ENCODE data around the gene EDEM1.
"Not testable (repeated sequence)": the region's sequence is repeated elsewhere in the genome, so short reads cannot be mapped to it uniquely, and the experiment has no call there.

EDEM1 gene

DNA sequence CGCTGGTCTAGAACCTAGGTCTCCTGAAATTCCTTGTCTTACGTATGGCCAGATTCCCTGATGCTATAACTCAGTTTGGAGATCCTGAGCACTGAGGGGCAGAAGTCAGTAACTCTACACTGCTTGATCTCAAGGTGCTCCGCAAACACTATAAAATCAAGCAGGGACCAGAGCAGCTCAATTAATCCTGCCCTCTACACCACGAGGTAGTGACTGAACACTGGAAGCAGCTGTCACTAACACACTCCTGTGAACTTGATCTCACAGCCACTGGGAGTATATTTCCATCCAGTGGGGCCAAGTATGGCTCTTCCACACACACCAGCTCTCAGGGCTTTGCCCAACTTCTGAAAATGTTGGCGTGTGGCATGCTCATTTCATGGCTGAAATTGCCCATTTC is 51.0 kb downstream of the EDEM1 start:
- DNase-seq, result no peak

DNA sequence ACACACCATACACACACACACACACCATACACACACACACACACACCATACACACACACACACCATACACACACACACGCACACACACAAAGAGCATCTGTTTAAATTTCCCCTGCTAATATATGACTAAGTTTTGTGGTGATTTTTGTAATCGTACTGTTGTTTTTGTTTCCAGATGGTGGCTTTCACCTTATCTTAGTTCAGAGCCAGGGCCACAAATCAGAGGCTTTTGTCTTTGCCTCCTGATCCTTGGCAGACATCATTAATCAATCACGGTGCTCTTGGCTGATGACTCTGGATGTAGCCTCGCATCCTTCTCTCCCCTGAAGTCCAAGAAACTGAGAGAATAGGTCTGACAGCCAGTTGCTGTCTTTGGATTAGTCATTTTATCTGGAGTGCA is 52.1 kb downstream of the EDEM1 start:
- DNase-seq, result no peak

- DNase-seq, result no peak
Measured at GRCh38 chr3:5240740-5241139, 53.2 kb downstream of the EDEM1 start.

- not testable (repeated sequence) for DNase-seq
Measured at GRCh38 chr3:5242785-5243184, 55.3 kb downstream of the EDEM1 start.

DNA sequence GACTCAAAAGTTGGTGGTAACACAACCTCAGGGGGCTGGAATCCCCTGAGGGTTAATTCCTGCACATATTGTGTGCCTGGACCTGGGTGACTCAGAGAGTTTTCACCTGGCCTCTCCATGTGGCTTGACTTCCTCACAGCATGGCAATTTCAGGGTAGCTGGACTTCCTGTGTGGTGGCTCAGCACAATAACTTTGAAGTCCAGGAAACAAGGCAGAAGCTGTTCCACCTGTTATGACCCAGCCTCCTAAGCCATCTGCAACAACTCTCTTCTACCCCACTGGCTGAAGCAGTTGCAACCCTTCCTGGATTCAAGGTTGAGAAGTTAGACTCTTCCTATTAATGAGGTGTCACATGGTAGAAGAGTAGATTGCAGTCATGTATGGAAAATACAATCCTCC is 58.4 kb downstream of the EDEM1 start:
- no peak for DNase-seq

- DNase-seq, result no peak
Measured at GRCh38 chr3:5248822-5249221, 61.3 kb downstream of the EDEM1 start.

DNA sequence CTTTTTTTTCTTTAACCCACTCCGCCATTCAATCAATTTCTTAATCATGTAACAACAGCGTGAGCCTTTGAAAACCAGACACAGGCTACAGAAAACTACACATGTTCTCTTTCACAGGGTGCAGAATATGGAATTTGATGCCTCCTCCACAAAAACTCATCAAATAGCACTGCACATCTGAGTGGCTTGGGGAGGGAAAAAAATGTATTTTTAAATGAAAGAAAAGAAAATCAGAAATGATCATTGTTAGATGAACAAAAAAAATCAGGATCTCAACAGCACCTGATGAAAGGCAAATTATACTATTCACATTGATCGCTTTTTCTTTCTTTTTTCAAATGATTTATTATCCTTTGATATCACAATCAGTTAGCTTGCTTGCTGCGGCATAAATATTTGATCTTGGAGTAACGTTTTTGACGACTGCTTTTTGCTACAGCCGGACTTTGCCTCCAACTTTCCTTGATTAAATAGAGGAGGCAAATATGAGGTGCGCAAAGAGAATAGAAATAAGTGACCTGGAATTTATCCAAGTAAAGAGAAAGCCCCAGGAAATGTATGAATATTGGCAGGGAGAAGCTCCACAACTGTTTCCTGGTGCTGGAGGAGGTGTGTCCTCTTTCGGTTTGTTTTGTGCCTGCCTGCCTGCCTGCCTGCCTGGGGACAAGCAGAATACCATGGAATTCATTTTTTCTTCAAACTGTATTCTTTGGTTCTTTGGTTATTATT is 63.1 kb downstream of the EDEM1 start:
- no peak for DNase-seq

- no peak for DNase-seq
Measured at GRCh38 chr3:5251196-5251583, 63.7 kb downstream of the EDEM1 start.

DNA sequence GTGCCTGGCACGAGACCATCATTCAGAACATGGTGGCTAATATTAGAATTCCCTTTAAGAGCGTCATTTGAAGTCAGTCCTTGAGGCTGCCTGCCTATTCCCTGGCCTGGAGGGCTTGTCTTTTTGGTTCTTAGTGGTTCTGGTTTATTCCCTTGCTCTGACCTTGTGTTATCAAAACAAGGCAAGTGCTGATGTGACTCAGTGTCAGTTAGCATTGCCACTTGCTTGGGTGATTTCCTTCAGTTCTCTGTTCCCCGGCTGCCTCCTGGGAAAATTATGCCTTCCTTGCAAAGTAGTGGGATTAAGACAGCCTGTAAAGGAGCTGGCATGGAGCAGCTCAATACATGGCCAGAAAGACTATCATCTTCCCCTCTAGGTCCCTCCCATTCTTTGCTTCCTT is 64.6 kb downstream of the EDEM1 start:
- DNase-seq, result no peak

DNA sequence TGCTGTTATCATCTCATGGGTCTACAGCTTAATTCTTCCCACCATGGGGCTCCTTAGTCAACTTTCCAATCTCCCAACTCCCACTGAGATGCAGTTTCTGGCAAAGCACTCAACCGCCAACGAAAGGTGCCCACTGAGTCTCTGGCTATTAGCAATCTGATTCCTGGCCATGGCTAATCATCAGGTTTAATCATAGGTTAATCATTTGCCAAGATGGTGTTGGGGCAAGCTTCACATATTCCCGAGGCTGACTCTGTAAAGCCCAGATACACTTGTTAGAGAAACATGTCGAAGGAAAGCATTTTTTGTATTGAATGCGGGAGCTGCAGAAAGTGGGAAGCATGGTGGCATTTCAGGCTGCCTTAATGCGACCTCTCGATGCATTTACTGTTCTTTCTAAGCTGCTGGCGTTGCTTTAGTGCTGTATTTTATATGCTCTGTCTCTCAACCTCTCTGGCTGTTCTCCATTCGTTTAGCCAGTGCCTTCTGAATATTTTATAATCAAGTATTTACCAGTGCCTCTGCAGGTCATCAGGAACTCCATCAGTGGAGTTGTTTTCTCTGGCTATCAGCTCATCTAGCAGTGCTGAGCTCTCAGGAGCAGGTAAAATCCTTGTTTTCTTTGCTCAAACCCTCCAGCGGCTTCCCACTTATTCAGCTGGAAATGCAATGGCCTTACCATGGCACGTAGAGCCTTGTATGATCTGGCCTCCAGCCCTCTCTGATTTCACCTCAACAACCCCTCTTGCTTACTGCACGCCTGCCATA is 67.0 kb downstream of the EDEM1 start:
- DNase-seq, result no peak

- no peak for DNase-seq
Measured at GRCh38 chr3:5255404-5256344, 68.2 kb downstream of the EDEM1 start.

- no peak for DNase-seq
Measured at GRCh38 chr3:5258526-5258925, 71.0 kb downstream of the EDEM1 start.

DNA sequence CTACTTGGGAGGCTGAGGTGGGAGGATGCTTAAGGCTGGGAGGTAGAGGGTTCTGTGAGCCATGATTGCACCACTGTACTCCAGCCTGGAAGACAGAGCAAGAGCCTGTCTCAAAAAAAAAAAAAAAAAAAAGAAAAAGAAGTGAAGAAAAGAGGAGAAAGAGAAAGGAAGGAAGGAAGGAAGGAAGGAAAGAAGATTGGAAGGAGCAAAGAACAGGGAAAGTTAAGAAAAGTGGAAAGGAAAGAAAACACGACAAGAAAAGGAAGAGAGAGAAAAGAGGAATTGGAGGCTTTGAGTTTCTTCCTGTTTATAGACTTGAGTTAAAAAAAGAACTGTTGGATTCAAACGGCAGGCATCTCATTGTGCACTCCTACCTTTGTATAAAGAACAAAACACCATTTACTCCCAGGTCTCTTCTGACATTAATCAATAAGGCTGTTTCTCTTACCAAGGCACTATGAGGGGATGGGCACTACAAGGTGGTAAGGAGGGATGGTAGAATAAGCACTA is 73.5 kb downstream of the EDEM1 start:
- no peak for DNase-seq

- no peak for DNase-seq
Measured at GRCh38 chr3:5262507-5262906, 75.0 kb downstream of the EDEM1 start.

DNA sequence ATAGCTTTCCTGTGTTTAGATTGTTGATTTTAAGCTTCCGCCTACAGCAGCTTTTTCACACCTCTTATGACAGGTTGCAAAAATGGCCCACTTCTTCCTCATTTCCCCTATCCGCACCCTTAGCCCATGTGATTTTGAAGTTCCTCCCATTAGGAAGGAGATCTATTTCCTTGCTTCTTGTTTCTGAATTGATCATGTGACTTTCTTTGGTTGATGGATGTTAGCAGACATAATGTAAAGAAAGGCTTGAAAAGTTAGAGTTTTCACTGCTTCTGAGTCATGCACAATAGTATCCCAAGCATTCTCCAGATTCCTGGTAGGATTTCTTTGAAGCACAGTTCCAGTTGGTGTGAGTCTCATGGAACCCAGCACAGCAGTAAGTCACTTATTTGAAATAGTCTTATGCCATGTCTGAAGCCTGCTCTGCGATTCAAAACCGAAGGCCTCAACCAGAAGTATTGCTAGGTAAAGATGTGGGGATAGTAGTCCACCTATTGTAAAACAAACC is 76.6 kb downstream of the EDEM1 start:
- no peak for DNase-seq

DNA sequence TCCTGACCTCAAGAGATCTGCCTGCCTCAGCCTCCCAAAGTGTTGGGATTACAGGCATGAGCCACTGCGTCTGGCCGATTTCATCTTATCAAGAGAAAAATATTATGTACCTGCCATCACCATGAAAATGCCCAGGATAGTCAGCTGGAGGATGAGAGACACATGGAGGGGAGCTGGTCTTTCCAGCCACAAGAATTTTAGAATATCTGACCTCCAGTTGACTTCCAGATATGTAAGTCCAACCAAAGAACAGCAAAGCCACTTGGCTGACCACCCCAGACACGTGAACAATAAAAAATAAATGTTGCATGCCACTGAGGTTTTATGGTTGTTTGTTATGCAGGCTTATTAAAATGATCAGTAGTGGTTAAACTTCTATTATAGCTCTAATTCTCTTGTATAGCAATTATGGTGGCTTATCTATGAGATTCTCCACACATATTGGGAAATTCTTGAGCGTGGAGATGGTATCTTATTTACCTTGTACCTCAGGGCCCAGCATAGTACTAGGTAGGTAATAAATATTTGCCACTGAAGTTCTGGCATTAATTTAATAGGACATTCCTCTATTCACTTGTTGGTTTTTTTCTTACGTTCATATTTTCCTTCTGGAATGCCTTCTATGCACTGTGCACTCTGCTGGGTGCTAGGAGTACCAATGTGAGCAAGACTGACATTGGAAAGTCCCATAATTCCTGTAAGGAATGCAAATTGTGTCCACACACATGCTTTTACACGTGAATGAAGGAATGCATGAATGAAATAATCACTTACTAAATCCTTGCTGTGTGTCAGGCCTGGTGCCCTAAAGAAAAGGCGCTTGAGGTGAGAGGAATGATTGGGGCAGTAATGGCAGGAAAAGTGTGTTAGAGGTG is 77.6 kb downstream of the EDEM1 start:
- DNase-seq, result no peak

DNA sequence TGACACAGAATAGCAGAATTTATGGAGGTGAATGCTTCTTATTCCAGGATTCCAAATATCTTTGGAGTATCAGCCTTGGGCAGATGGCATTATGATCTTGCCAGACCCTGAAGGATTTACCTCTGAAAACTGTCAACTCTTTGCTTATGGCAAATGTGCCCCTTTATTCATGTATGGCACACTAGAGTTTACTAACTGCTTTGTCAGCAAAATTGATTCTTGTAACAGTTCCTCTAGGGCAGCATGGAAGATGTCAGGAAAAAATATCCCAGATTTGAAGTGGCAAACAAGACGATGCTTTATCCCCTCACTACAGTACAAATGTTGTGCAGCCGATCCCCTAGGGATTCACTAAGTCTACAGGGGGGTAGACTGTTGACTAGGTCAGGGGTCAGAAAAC is 79.7 kb downstream of the EDEM1 start:
- DNase-seq, result no peak

GRCh38 chr3:5267889-5268288 is 80.4 kb downstream of the EDEM1 start:
- no peak for DNase-seq

Measured in stimulated activated CD4-positive, alpha-beta T cell treated with anti-CD3 and anti-CD28 coated beads, Interleukin-2, amount 100 ng/mL, for 48 hours (primary cell).